Measurements from ENCODE around the gene ZNF580.

ZNF580 gene

GRCh38 chr19:55606471-55606787 is 34.4 kb upstream of the ZNF580 start:
- no peak for DNase-seq (ENCODE audit: low spot score)

- DNase-seq (ENCODE audit: low spot score) = no peak
These were observed 34.0 kb upstream of the ZNF580 start for GRCh38 chr19:55606817-55607216.

- DNase-seq (ENCODE audit: low spot score) = no peak
These were observed 31.5 kb upstream of the ZNF580 start for GRCh38 chr19:55609326-55609725.

- DNase-seq (ENCODE audit: low spot score) = no peak
These were observed 29.4 kb upstream of the ZNF580 start for GRCh38 chr19:55611300-55611982.

GRCh38 chr19:55611983-55612645 is 28.7 kb upstream of the ZNF580 start:
- no peak for DNase-seq (ENCODE audit: low spot score)

GRCh38 chr19:55613396-55613795 is 27.4 kb upstream of the ZNF580 start:
- no peak for DNase-seq (ENCODE audit: low spot score)

- DNase-seq (ENCODE audit: low spot score) = no peak
These were observed 26.7 kb upstream of the ZNF580 start for GRCh38 chr19:55613930-55614710.

GRCh38 chr19:55614711-55615542 is 25.9 kb upstream of the ZNF580 start:
- DNase-seq (ENCODE audit: low spot score) = no peak

GRCh38 chr19:55615543-55616394 is 25.0 kb upstream of the ZNF580 start:
- DNase-seq (ENCODE audit: low spot score) = no peak

- DNase-seq (ENCODE audit: low spot score) = no peak
These were observed 24.4 kb upstream of the ZNF580 start for GRCh38 chr19:55616395-55616875.

- no peak for DNase-seq (ENCODE audit: low spot score)
These were observed 23.4 kb upstream of the ZNF580 start for GRCh38 chr19:55617426-55617825.

GRCh38 chr19:55618426-55618825 is 22.4 kb upstream of the ZNF580 start:
- DNase-seq (ENCODE audit: low spot score) = no peak

GRCh38 chr19:55619286-55619685 is 21.5 kb upstream of the ZNF580 start:
- no peak for DNase-seq (ENCODE audit: low spot score)

- DNase-seq (ENCODE audit: low spot score) = no peak
These were observed 20.2 kb upstream of the ZNF580 start for GRCh38 chr19:55620410-55621204.

GRCh38 chr19:55621205-55621672 is 19.6 kb upstream of the ZNF580 start:
- no peak for DNase-seq (ENCODE audit: low spot score)

GRCh38 chr19:55621673-55622231 is 19.1 kb upstream of the ZNF580 start:
- no peak for DNase-seq (ENCODE audit: low spot score)

GRCh38 chr19:55622242-55622969 is 18.4 kb upstream of the ZNF580 start:
- no peak for DNase-seq (ENCODE audit: low spot score)

- no peak for DNase-seq (ENCODE audit: low spot score)
These were observed 17.7 kb upstream of the ZNF580 start for GRCh38 chr19:55623130-55623529.

- no peak for DNase-seq (ENCODE audit: low spot score)
These were observed 17.2 kb upstream of the ZNF580 start for GRCh38 chr19:55623561-55623960.
